HEK293T (cell line): ENCODE results near the gene ZNF211.

Experiments used
- ARNT ChIP-seq: fragments of 450-650 bp; IDR thresholded peaks from 2 replicates; pipeline ENCODE4 v1.6.1; 2017; ENCODE audit warnings: mild to moderate bottlenecking
- CTBP1 ChIP-seq: fragments of 450-650 bp; IDR thresholded peaks from 2 replicates; pipeline ENCODE4 v1.6.1; 2016; ENCODE audit warnings: borderline replicate concordance
- ELF4 ChIP-seq: fragments of 450-650 bp; IDR thresholded peaks from 2 replicates; pipeline ENCODE4 v1.6.1; 2017; ENCODE audit warnings: antibody characterized with exemption
- FOXA1 ChIP-seq: fragments of 450-650 bp; IDR thresholded peaks from 2 replicates; pipeline ENCODE4 v1.6.1; 2016; ENCODE audit warnings: mild to moderate bottlenecking
- FOXM1 ChIP-seq: fragments of 450-650 bp; IDR thresholded peaks from 2 replicates; pipeline ENCODE4 v1.6.1; 2017; ENCODE audit warnings: mild to moderate bottlenecking, borderline replicate concordance
- HDGF ChIP-seq: fragments of 450-650 bp; IDR thresholded peaks from 2 replicates; pipeline ENCODE4 v1.6.1; 2017; ENCODE audit warnings: antibody characterized with exemption, borderline replicate concordance
- LEF1 ChIP-seq: fragments of 450-650 bp; IDR thresholded peaks from 2 replicates; pipeline ENCODE4 v1.6.1; 2017; ENCODE audit warnings: mild to moderate bottlenecking, borderline replicate concordance
- SP1 ChIP-seq: fragments of 450-650 bp; IDR thresholded peaks from 2 replicates; pipeline ENCODE4 v1.6.1; 2017
- SUZ12 ChIP-seq: fragments of 450-650 bp; IDR thresholded peaks from 2 replicates; pipeline ENCODE4 v1.6.1; 2016; ENCODE audit warnings: mild to moderate bottlenecking
- TARDBP ChIP-seq: fragments of 450-650 bp; IDR thresholded peaks from 2 replicates; pipeline ENCODE4 v1.6.1; 2016
- ZNF384 ChIP-seq: fragments of 450-650 bp; IDR thresholded peaks from 2 replicates; pipeline ENCODE4 v1.6.1; 2016

DNA sequence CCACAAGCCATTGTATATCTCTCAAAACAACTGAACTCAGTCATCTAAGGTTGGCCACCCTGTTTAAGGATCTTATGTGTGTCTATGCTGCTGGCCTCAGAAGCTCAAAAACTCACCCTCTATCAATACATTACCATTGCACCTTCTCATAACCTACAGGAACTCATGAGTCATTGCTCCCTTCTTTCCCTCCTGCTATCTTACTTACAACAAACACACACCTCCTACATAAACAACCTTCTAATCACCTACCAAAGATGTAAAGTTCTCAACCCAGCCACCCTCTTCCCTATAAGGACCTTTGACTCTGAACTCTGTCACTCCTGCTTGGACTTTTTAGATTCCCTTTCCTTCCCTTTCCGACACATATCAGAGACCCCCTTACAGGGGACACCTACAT, 22.5 kb downstream of the ZNF211 start:
- TF ChIP-seq SUZ12 (no peak), LEF1 (no peak), SP1 (no peak), ZNF384 (no peak), FOXM1 (no peak), FOXA1 (no peak), ARNT (no peak), TARDBP (no peak), CTBP1 (no peak), HDGF (no peak), ELF4 (no peak)
